Lower leg skin (tissue), 4 donors: ENCODE results near the gene C1orf232. TPM values are rescaled to one million over a fixed set of nuclear protein-coding genes. Genes with fewer than 3 reads are reported as not detected.

Source experiments
- DNase-seq, 2 donors: peaks; one replicate each; pipeline ENCODE4 v3.0.0-alpha.2; 2019; ENCODE audit warnings: low spot score in 2 of 2
- H3K4me3 ChIP-seq: fragments of 200-600 bp; sonication (generic); 2 replicates; pipeline ENCODE4 v1.5.1; 2017; ENCODE audit warnings: mild to moderate bottlenecking, low read depth; ENCODE audit not compliant: poor library complexity, severe bottlenecking
- POLR2A ChIP-seq, 2 donors: fragments of 450-650 bp; IDR thresholded peaks; one replicate each; pipeline ENCODE4 v1.6.1; 2016 to 2017; ENCODE audit warnings: antibody characterized with exemption in 2 of 2, mild to moderate bottlenecking in 1 of 2, moderate library complexity in 1 of 2
- WGBS, 2 donors: methylation state at CpG; one replicate each; pipeline ENCODE4 v1.1.5; 2018; 5-methylcytosine and 5-hydroxymethylcytosine counted together
- intact Hi-C: fragments of 100-400 bp; cut with DNase I; formaldehyde crosslinking; loops from one replicate; pipeline ENCODE4 v1.15.0; 2023; ENCODE audit warnings: low total_unique reads
- total RNA-seq, 4 donors: library from RNA; depleted of rRNA; stranded (reverse); fragments of >200 nt; gene quantifications; one replicate each; pipeline ENCODE4 v1.1.0, GENCODE V29; 2016
- TF ChIP-seq, protein P1 (sequence below), 3 donors: fragments of 450-650 bp; IDR thresholded peaks; one replicate each; pipeline ENCODE4 v1.5.1; 2016; ENCODE audit warnings: antibody characterized with exemption in 3 of 3, mild to moderate bottlenecking in 3 of 3, moderate library complexity in 2 of 3

Gene C1orf232
- total RNA-seq, 4 donors from 2014 or later = not detected

DNA sequence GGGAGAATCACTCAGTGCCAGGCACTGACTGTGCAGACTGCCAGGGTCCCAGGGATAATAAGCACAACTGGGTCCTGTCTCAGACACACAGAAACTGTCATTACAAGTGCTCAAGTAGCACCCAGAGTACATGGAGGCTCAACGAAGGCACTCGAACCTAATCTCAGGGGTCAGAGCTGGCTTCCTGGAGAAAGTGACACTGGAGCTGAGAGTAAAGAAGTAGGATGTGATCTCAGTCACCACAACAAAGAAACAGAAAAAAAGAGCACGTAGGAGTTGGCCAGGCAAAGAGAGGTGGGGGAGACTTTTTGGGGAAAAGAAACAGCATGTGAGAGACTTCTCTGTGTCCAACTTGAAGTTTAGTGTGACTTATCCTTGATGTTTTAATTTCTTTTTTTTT, 23.0 kb upstream of the C1orf232 start:
- TF ChIP-seq POLR2A (IDR thresholded peaks at IDR 0.05) = no peak
- TF ChIP-seq, protein P1, sequence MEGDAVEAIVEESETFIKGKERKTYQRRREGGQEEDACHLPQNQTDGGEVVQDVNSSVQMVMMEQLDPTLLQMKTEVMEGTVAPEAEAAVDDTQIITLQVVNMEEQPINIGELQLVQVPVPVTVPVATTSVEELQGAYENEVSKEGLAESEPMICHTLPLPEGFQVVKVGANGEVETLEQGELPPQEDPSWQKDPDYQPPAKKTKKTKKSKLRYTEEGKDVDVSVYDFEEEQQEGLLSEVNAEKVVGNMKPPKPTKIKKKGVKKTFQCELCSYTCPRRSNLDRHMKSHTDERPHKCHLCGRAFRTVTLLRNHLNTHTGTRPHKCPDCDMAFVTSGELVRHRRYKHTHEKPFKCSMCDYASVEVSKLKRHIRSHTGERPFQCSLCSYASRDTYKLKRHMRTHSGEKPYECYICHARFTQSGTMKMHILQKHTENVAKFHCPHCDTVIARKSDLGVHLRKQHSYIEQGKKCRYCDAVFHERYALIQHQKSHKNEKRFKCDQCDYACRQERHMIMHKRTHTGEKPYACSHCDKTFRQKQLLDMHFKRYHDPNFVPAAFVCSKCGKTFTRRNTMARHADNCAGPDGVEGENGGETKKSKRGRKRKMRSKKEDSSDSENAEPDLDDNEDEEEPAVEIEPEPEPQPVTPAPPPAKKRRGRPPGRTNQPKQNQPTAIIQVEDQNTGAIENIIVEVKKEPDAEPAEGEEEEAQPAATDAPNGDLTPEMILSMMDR (IDR thresholded peaks at IDR 0.05) = no peak
- WGBS, 2 donors = 60 to 61% methylated on average over 3 of the region's 3 CpGs
- no peak overlapping the region for H3K4me3 ChIP-seq
- intact Hi-C loops = no loop called here
- no peak for DNase-seq

DNA sequence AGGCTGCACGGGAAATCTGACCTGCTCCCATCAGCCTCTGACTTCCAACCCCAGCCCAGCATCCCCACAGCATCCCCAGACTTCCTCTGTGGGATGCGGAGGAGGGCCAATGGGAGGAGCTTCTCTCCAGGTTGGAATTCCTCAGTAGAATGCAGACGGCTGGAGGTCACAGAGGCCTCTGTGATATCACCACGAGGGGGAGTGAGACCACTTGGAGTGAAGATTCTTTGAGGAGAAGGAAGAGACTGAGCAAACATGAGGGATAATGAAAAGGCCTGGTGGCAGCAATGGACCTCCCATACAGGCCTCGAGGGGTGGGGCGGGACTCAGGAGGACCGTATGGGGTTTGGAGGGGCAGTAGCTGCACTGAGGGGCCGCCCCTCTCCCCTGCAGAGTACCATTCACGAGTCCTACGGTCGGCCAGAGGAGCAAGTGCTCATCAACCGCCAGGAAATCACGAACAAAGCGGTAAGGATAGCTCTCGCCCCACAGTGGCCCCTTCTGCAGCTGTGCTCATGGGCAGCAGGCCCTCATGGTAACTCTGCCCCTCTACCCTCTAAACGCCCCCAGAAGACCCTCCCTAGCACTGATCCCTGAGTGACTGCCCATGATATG, 21.7 kb upstream of the C1orf232 start, which contains the start of gene CATSPER4:
Gene CATSPER4, plus strand, starts transcription at position 230 of the 615 bp plus-strand sequence. Its CDS starts 26 bp downstream, at position 256.
- no peak within 1 kb of the TSS for H3K4me3 ChIP-seq
- no peak for DNase-seq
- TF ChIP-seq POLR2A (IDR thresholded peaks at IDR 0.05) = no peak
- TF ChIP-seq, protein P1 (IDR thresholded peaks at IDR 0.05) = no peak
- intact Hi-C loops = no loop called here
- WGBS, 2 donors = 48 to 56% methylated on average over 16 of the region's 16 CpGs

DNA sequence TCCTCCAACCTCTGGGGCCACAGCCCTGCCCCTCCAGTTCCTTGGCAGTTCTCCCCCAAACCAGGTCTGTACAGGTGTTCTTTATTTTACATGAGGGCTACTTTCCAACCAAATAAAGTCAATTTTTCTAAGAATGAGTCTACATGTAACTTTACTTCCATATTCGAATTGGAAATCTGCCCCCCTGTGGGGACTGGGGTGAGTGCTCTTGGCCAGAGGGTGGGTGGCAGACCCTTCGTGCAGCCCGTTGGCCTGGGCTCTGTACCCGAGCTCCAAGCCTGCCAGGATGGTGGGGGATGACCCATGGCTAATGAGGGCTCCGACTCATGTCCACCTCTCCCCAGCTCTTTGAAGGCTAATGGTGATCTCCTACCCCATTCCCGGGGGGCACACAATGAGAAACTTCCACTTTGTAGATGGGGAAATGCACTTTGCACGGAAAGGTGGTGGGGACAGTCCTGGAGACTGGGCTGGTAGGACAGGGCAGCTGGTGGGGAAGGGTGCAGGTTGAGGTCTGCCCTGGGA, 21.1 kb upstream of the C1orf232 start:
- TF ChIP-seq POLR2A (IDR thresholded peaks at IDR 0.05) = no peak
- TF ChIP-seq, protein P1 (IDR thresholded peaks at IDR 0.05) = no peak
- intact Hi-C loops = no loop called here
- DNase-seq = no peak
- H3K4me3 ChIP-seq = no peak overlapping the region
- WGBS, 2 donors = 81 to 86% methylated on average over 7 of the region's 7 CpGs

DNA sequence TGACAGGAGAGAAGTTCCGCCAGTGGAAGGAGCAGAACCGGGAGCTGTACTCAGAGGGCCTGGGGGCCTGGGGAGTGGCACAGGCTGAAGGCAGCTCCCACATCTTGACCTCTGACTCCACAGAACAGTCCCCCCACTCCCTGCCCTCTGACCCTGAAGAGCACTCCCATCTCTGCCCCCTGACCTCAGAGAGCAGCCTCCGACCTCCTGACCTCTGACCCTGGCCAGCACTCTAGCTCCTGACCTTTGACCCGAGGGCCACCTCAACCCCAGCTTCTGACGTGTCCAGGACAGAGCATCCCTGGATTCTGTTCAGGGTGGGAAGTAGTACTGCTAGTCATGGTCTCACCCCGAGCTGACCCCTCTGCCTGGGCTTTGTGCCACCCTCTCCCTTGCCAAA, 20.6 kb upstream of the C1orf232 start:
- intact Hi-C loops = no loop called here
- WGBS, 2 donors = 81 to 84% methylated on average over 6 of the region's 6 CpGs

DNA sequence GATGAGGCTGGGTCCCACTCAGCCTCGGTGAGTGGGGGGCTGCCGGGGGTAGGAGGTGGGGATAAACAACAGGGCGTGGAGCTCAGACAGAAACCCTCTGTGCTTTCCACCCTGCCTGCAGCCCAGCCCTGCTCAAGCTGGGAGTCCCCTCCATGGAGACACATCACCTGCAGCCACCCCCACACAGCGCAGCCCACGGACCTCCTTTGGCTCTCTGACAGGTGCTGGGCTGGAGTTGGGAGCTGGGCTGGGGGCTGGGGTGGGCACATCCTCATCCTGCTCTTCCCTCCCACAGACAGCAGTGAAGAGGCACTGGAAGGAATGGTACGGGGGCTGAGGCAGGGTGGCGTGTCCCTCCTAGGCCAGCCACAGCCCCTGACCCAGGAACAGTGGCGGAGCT, 19.7 kb upstream of the C1orf232 start:
- intact Hi-C loops = no loop called here
- 85 to 93% methylated on average over 8 of the region's 8 CpGs for WGBS, 2 donors
- TF ChIP-seq, protein P1 (IDR thresholded peaks at IDR 0.05) = no peak
- no peak for TF ChIP-seq POLR2A (IDR thresholded peaks at IDR 0.05)
- H3K4me3 ChIP-seq = no peak overlapping the region
- no peak for DNase-seq

More for the DNA sequence above, 20.6 kb upstream of the C1orf232 start:
- TF ChIP-seq, protein P1 (IDR thresholded peaks at IDR 0.05) = no peak
- no peak for TF ChIP-seq POLR2A (IDR thresholded peaks at IDR 0.05)
- H3K4me3 ChIP-seq = no peak overlapping the region
- no peak for DNase-seq
